Psoas muscle (tissue), 8 donors: ENCODE results near the gene FAM78B. TPM values are rescaled to one million over a fixed set of nuclear protein-coding genes. Genes with fewer than 3 reads are reported as not detected.

Experiments
- ATAC-seq, 4 donors: fragments of 200-7000 bp; cut with Tn5 transposase; one replicate each; pipeline ENCODE4 v1.9.1; 2020; ENCODE audit warnings: moderate library complexity in 3 of 4, mild to moderate bottlenecking in 2 of 4
- DNase-seq, 2 donors: peaks; one replicate each; pipeline ENCODE4 v3.0.0-alpha.2; 2020
- H3K27ac ChIP-seq: fragments of 200-600 bp; one replicate; pipeline ENCODE4 v1.8.0; 2022
- H3K27me3 ChIP-seq, 3 donors: fragments of 200-600 bp in 1 of 3; one replicate each; pipeline versions ENCODE4 v1.6.1 to v1.8.0; 2013 to 2022; ENCODE audit warnings: low read length in 2 of 3, mild to moderate bottlenecking in 2 of 3, moderate library complexity in 1 of 3; ENCODE audit not compliant: insufficient read depth in 3 of 3
- H3K36me3 ChIP-seq, 2 donors: fragments of 200-600 bp in 1 of 2; one replicate each; pipeline versions ENCODE4 v1.6.1 to v1.8.0; 2013 to 2022; ENCODE audit warnings: low read depth in 1 of 2, mild to moderate bottlenecking in 1 of 2, moderate library complexity in 1 of 2; ENCODE audit not compliant: insufficient read depth in 1 of 2
- H3K4me1 ChIP-seq: fragments of 200-600 bp; one replicate; pipeline ENCODE4 v1.8.0; 2022
- H3K4me3 ChIP-seq: fragments of 200-600 bp; one replicate; pipeline ENCODE4 v1.8.0; 2022; ENCODE audit warnings: mild to moderate bottlenecking
- H3K9me3 ChIP-seq: fragments of 200-600 bp; one replicate; pipeline ENCODE4 v1.8.0; 2022
- WGBS, 3 donors: extraction: QIAGEN DNeasy Blood & Tissue Kit; methylation state at CpG; one replicate each; pipeline versions ENCODE4 v1.1.6 to v1.1.7; 2013; 5-methylcytosine and 5-hydroxymethylcytosine counted together
- intact Hi-C, 2 donors: fragments of 100-400 bp; cut with DNase I; formaldehyde crosslinking; loops; one replicate each; pipeline versions ENCODE4 v1.11.0 to v1.14.2; 2022
- polyA plus RNA-seq, 3 donors: library from polyadenylated mRNA; stranded (reverse); fragments of 200-250 nt; gene quantifications; one replicate each; pipeline ENCODE4 v1.2.3, GENCODE V29; 2013
- total RNA-seq, 4 donors: library from RNA; stranded (reverse); fragmentation: NEBNext Ultra II Directional in 2 of 4; extraction: Animal tissue kit (Norgen Biotek cat#: 25700) in 2 of 4; gene quantifications; one replicate each; pipeline versions ENCODE4 v1.2.1 to v1.2.4, GENCODE V29; 2021 to 2023
- TF ChIP-seq, protein P1 (sequence below): fragments of 200-600 bp; IDR thresholded peaks from one replicate; pipeline ENCODE4 v1.8.0; 2022; ENCODE audit warnings: antibody characterized with exemption
- donor health status: healthy with polysubstance abuse.
- donor health status: DM: no; HTN: no; CAD: no; lungs with moderate emphysema.
- donor health status: Bipolar disorder and iron deficiency.
- donor health status: healthy.
- donor health status: DM: yes; HTN: yes; CAD: no.
- donor health status: DM: no; HTN: no; CAD: no.
- donor health status: DM: no; HTN: no; CAD: no.
- donor health status: DM: yes; HTN: yes; CAD: no.

FAM78B gene
- total and polyA plus RNA-seq, 7 donors, result 1.6 to 9.8 (median 4.9) TPM

DNA sequence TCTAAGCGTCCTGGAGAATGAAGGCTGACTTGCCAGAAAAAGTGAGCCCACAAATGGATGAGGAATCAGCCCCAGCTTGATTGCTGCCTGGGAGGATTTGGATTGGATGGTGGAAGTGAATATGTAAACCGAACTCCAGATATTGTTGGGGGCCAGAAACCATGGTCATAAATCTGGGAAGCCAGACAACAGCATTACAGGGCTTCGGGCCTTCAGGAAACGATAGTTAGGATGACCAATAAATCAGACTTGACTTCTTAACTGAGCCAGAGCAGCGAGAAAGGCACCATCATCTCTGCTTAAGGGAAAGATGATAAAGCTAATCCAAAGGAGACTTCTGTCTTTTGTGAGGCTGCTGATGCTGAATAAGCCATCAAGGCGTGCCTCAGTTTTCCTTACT lies 26.6 kb downstream of the FAM78B start:
- Histone ChIP-seq H3K27me3 (no peaks in the 10 kb centered on the region), H3K4me1 (no peaks in the 10 kb centered on the region), H3K4me3 (no peak overlapping the region), H3K9me3 (no peaks in the 10 kb centered on the region), H3K36me3 (no peaks in the 10 kb centered on the region), H3K27ac (no peak overlapping the region)
- TF ChIP-seq, protein P1, sequence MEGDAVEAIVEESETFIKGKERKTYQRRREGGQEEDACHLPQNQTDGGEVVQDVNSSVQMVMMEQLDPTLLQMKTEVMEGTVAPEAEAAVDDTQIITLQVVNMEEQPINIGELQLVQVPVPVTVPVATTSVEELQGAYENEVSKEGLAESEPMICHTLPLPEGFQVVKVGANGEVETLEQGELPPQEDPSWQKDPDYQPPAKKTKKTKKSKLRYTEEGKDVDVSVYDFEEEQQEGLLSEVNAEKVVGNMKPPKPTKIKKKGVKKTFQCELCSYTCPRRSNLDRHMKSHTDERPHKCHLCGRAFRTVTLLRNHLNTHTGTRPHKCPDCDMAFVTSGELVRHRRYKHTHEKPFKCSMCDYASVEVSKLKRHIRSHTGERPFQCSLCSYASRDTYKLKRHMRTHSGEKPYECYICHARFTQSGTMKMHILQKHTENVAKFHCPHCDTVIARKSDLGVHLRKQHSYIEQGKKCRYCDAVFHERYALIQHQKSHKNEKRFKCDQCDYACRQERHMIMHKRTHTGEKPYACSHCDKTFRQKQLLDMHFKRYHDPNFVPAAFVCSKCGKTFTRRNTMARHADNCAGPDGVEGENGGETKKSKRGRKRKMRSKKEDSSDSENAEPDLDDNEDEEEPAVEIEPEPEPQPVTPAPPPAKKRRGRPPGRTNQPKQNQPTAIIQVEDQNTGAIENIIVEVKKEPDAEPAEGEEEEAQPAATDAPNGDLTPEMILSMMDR, result no peak
- ATAC-seq (no peak), DNase-seq (no peak)
- intact Hi-C loops, result no loop called here
- 66 to 73% (median 73%) methylated on average over 6 of the region's 6 CpGs for WGBS, 3 donors

DNA sequence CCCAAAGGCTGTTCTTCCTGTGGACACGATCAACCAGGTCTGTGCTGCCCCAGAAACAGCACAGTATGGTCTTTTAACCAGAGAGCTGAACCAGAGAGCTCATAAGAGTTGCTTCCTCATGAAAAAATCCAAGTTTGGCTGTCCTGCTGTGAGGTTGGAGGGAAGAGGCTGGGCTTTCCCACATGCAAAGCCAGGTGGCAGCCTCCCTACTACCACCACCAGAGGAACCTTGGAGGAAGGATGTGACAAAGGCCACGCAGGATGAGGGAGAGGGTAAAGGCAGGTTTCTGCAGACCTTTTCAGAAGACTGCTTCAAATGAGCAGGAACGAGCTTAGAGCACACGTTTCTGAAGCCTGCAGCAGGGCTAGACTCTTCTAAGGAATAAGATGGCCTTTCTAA lies 27.1 kb downstream of the FAM78B start:
- Histone ChIP-seq H3K9me3 (no peaks in the 10 kb centered on the region), H3K4me3 (no peak overlapping the region), H3K27me3 (no peaks in the 10 kb centered on the region), H3K36me3 (no peaks in the 10 kb centered on the region), H3K27ac (no peak overlapping the region), H3K4me1 (no peaks in the 10 kb centered on the region)
- ATAC-seq (no peak), DNase-seq (no peak)
- 69 to 73% (median 70%) methylated on average over 4 of the region's 4 CpGs for WGBS, 3 donors
- intact Hi-C loops, result no loop called here
- TF ChIP-seq, protein P1, result no peak

DNA sequence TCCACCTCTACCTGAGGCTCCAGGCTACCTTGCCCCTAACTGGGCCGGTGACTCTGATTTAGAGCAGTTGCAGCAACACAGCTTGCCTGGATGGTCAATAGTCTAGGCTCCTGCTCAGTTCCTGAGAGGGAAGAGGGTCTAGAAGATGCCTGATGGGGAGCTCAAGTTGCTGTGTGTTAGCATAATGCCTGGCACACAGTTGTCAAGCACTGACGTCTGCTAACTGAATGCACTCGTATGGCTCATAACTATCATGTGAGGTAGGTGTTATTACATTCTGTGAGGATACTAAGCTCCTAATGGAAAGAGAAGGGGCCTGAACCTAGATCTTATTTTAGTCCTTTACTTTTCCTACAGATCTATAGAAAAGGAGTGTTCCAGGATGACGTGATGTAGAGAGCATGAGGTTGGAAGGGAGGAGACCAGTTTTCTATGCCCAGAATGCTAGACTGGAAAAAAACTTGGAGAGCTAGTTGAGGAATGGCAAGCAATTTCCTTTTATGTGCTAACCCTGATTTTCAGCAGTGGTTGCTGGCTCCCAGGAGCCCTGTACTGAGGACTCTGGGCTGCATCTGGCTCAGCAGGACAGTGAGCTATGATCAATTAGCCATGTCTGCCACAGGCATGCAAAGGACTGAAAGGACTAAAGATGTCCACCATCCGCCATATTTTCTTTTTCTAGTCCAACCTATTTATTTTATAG lies 30.0 kb downstream of the FAM78B start:
- Histone ChIP-seq H3K36me3 (no peaks in the 10 kb centered on the region), H3K9me3 (no peaks in the 10 kb centered on the region), H3K4me3 (no peak overlapping the region), H3K27me3 (no peaks in the 10 kb centered on the region), H3K27ac (no peak overlapping the region), H3K4me1 (no peaks in the 10 kb centered on the region)
- whole genome bisulfite sequencing, 3 donors, result 57 to 63% (median 61%) methylated on average over 5 of the region's 5 CpGs
- TF ChIP-seq, protein P1, result no peak
- ATAC-seq, result no peak
- no peak for DNase-seq
- intact Hi-C loops, result no loop called here

DNA sequence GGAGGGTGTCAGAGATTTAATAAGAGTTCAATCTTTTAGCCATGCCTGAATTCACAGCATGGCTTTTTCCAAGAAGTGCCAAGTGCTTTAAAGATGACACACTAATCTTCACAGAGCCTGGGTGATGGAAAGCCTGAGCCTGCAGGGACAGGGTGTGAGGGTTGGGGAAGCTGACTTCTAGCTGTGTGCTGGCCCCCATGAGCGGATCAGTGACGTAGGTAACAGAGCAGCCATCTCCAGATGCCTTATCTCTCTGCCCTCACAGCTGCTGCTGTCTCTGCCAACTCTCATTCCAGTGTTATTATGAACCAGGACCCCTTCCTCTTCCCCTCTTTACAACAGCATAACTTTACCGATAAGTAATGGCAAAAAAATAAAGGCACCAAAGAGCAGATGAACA lies 30.6 kb downstream of the FAM78B start:
- 41 to 62% (median 44%) methylated on average over 3 of the region's 3 CpGs for WGBS, 3 donors
- TF ChIP-seq, protein P1, result no peak
- Histone ChIP-seq H3K36me3 (no peaks in the 10 kb centered on the region), H3K27me3 (no peaks in the 10 kb centered on the region), H3K27ac (no peak overlapping the region), H3K9me3 (no peaks in the 10 kb centered on the region), H3K4me3 (no peak overlapping the region), H3K4me1 (no peaks in the 10 kb centered on the region)
- ATAC-seq (no peak), DNase-seq (no peak)
- intact Hi-C loops, result no loop called here

DNA sequence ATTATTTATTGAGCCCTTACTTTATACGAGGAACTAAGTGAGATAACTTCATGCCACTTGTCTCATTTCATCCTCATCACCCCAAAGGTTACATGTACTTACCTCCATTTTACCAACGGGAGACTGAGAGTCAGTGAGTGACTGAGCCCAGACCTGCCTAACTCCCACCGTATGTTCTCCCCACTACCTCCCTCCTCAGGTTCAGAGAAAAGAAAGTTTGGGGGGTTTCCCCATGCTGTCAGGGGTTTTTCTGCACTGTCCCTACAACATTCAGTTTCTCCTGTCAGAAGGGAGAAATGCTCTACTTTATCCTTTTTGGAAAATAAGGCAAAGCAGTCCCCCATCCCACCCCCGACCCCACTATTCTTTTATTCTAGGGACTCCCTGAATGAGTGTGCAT lies 32.9 kb downstream of the FAM78B start:
- Histone ChIP-seq H3K27me3 (no peaks in the 10 kb centered on the region), H3K4me1 (no peaks in the 10 kb centered on the region), H3K36me3 (no peaks in the 10 kb centered on the region), H3K9me3 (no peaks in the 10 kb centered on the region), H3K27ac (no peak overlapping the region), H3K4me3 (no peak overlapping the region)
- intact Hi-C loops, result no loop called here
- DNase-seq (no peak), ATAC-seq (no peak)
- 86 to 89% (median 89%) methylated on average over 4 of the region's 4 CpGs for WGBS, 3 donors
- TF ChIP-seq, protein P1, result no peak
